Measurements from ENCODE around the gene DESI2. TPM values are rescaled to one million over a fixed set of nuclear protein-coding genes. Genes with fewer than 3 reads are reported as not detected.
A peak's percentile ranks its signal among the peaks of the same experiment; 100 is the strongest.
"Not testable (repeated sequence)": the region's sequence is repeated elsewhere in the genome, so short reads cannot be mapped to it uniquely, and the experiment has no call there.

DESI2 gene
- total RNA-seq, 1 experiment from 2014 or later: 133 TPM

DNA sequence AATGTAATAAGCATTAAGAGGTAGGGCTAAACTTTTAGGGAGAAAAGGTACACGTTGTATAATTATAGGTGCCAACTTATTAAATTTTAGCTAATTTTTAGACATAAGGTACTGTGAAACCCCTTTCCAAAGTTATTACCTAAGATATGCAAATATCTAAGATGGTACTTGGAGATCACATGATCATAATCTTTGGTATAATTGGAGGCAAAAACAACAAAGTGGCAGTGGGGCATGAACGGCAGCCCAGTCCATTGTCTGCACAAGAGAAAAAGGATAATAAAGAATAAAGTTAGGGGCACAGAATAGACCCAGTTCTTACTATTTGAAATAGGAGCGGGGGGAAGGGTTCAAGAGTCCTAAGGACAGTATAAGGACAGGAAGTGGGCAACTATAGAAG is 51.2 kb downstream of the DESI2 start:
- no peak for DNase-seq (ENCODE audit: low spot score)

DNA sequence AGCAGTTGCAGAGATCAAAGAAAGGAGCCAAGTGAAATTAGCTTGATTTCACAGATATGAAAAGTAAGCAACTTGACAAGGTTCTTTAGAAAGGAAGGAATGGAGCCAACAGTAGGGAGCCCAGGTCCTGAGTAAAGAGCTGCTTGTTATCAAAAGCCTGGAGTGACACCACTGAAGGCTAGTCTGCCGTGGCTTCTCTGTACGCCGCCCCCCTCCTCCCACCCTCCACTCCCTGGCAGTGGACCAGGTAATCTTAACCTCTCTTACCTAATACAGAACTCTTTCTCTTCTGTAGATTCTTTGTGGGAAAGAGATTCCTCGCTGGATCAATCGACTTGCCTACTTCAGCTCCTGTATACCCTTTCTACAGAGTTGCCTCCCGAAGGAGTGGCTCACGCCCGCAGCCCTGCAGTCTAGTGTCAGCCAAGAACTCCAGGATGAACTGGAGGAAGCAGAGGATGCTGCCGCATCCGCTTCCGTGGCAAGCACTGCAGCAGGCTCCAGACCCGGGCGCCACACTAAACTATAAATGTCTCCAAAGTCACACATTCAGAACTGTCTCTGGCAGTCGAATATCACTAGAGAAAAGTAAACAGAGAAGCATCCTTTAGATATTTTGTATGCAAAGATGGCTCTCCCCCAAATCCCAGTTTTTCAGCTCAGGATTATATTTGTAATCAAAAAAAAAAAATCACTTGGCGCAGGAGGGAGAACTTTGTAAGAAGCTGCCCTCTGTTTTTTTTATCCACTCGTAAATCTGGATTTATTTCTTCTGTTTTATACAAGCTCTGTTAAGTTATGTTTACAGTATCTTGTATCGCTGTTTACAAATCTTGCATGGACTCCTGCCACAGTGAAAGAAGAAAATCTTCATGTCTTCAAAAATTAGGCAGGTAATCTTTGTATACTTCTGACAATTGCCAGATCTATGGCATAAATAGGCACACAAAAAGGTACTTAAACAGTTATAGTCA is 52.6 kb downstream of the DESI2 start:
- no peak for DNase-seq (ENCODE audit: low spot score)

DNA sequence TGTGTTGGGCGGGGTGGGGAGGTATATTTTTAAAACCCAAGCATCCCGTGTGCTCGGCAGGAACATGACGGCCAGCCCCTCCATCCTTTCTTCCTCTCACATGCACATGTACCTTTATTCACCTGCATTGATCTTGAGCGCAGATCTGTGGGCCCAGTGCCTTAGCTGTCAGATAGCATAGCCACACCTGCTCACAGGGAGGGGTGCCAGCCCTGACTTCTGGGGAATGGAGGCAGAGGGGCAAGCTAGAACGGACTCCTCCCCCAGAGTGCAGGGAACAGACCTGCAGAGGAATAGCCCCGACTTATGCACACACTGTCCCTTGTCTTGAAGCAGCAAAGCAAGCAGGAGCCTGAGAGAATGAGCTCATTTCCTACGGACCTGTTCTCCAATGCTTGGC is 56.1 kb downstream of the DESI2 start:
- DNase-seq (ENCODE audit: low spot score): no peak

DNA sequence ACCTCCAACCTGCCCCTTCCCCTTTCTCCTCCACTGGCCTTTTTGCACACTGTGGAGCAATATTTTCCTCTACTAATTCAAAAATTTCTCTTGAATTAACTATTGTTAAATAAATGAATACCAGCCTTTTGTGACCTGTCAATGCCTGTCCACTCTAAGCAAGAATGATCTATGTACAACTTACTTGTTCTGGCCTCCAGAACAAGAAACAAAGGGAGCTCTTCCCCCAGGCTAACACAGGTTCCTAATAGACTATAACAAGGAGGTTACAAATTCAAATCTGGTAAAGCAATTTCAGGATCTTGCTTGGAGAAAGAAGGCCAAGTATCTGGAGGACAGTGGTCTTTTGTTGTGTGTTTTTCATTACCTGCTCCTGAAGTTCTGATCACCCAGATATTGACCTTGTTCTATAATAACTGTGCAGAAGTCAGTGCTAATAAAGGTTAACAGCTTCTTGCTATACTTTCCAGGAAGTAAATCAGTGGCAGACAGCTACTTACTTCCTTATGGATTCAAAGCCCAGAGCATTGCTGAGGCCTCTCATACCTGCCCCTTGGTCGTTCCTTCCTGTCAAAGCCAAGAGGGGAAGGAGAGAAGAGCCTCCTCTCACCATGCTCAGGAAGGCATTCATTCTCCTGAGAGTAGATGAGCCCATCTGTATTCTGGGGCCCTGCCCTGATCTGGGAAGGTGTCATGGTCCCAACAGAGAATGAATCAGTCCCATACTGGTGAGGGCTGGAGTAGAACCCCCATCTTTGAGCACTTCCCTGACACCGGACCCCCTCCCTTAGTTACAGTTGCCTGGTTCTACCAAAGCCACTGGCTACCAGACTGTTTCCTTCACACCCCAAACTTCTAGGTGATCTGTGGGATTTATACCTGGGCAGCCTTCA is 56.8 kb downstream of the DESI2 start:
- no peak for DNase-seq (ENCODE audit: low spot score)

DNA sequence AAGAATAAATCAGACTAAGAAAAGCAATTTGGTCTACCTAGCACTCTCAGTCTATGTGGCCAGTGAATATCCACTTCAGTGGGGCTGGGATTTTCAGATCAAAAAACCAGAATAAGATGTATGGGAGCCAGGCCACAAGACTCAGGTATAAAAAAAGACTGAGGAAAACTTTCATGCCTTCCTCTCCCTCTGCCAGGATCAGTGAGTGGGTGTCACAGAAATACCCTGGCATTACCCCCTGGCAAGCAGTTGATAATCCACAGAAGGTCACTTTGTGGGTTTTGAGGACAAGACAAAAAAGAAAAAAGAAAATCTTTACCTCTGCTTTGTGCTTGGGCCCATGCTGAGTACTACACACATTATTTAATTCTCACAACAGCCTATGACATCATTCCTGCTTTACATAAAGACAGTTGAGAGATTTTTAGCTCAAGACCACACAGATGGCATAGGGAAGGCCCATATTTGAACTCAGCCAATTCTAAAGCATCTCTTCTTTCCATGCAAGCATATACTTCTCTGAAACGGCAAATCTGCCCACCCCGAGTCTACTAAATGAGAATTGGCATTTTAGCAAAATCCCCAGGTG is 57.6 kb downstream of the DESI2 start:
- DNase-seq (ENCODE audit: low spot score): no peak

DNA sequence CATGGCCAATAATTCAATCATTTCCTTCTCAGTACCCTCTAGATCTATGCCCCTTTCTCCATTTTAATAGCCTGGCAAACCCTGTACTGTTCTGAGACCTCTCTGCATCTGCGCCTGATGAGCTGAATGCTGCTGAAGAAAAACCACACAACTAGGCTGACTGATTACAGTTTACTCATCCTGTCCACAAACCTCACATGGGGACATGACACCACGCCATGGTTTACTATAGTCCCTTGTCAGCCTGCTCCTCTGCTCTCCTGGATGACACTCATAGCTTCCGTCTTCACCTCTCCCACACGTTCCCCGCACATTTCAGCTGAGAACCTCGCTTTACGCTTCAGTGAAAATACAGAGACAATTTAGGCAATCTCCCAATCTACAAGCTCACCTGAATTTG is 59.7 kb downstream of the DESI2 start:
- DNase-seq (ENCODE audit: low spot score): no peak

DNA sequence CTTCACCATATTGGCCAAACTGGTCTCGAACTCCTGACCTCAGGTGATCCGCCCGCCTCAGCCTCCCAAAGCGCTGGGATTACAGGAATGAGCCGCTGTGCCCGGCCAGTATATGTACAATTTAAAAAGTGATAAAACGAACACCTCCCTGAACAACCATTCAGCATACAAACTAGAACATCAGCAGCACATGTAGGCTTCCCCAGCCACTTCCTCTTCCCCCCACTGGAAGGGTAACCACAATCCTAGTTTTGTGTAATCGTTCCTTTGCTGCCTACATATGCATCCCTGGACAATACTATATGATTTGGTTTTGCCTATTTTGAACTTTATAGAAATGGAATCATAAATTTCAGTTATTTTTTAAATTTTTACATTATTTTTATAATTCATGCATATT is 60.4 kb downstream of the DESI2 start:
- no peak for DNase-seq (ENCODE audit: low spot score)

DNA sequence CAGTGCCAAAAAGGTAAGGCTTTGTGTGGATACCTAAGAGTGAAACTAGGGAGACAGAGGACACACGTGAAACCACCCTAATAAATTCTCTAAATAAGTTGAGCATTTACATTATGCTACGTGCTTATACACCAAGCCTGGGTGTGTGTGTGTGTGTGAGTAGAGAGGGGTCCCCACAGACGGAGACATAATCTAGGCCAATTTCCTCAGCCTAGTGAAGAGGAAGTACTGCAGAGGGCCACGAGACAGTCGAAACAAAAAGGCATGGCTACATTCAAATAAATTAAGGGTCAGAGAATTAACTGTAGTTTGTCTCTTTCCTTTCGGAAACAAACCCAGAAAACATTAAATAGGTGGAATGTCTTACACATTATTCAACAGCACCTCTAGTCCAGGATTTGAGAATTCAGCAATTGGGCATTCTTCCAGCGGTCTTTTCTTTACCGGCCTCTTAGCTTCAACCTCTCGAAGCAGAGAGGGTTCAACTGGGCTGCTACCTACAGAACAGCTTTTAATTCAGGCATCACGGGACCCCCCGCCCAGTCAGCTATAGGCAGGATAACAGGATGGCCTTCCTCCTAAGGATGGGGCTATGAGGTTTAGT is 75.0 kb downstream of the DESI2 start:
- DNase-seq (ENCODE audit: low spot score): no peak

DNA sequence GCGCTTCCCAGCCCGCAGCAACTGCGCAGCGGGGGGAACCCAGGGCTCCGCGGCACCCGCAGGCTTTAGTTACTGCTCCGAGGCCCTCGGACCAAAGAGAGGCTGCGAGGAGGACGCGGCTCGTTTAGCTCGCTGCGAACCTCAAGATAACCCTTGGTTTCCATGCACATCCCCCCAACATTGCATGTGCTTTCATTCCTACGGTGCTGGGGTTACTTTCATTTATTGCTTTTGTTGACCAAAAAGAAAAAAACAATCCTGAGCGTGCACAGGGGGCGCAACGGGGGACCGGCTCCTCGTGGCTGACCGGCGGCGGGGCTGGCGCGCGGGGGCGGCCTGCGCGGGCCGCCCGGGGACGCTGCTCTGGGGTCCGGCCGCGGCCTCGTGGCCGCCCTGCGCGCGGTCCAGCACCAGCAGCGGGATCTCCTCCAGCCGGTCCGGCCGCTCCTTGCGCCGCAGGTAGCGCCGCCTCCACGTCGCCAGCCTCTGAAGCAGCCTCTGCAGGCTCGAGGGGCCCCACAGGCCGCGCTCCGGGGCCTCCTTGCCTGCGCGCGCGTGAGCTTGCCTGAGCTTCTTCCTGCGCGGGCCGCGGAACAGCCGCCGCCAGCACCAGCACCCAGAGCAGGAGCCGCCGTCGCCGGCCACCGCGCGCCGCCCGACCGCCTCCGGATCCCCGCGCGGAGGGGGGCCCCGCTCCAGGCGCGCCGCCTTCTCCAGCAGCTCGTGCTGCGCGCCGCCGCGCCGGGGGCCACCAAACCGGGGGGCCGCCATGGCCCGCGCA is 77.4 kb downstream of the DESI2 start:
- DNase-seq (ENCODE audit: low spot score): no peak

DNA sequence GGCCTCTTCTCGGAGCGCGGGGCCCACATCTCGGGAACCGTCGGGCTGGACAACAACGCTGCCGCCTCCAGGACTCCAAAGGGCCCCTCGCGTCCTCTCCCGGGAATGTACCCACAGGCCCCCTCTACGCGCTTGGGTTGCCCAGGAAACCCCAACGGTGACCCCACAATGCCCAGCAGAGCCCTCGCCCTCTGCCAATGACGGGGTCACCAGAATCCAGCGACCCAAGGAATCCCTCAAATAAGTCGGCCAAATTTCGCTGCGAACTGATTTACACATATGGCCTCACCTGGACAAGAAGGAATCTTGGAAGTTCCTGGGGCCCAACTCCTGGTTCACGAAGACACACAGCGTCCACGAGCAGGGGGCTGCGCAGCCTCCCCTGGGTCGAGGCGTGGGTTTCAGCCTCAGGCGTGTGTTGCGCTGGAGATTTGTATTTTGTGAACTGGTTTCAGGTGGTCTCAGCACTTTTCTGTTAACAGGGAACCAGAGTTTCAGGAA is 78.1 kb downstream of the DESI2 start:
- no peak for DNase-seq (ENCODE audit: low spot score)

DNA sequence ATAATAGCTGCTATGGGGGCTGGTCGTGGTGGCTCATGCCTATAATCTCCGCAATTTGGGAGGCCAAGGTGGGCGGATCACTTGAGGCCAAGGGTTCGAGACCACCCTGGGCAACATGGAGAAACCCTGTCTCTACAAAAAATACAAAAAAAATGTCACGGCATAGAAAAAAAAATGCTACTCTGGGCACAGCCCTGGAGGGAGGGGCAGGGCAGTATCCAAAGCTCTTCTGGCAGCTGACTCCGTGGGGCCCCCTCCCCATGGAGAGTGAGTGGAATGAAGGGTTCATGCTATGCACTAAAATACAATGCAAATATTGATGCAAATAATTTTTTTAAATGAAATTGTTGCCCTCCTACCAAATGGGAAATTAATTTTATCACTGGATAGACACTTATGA is 78.7 kb downstream of the DESI2 start:
- DNase-seq (ENCODE audit: low spot score): no peak

DNA sequence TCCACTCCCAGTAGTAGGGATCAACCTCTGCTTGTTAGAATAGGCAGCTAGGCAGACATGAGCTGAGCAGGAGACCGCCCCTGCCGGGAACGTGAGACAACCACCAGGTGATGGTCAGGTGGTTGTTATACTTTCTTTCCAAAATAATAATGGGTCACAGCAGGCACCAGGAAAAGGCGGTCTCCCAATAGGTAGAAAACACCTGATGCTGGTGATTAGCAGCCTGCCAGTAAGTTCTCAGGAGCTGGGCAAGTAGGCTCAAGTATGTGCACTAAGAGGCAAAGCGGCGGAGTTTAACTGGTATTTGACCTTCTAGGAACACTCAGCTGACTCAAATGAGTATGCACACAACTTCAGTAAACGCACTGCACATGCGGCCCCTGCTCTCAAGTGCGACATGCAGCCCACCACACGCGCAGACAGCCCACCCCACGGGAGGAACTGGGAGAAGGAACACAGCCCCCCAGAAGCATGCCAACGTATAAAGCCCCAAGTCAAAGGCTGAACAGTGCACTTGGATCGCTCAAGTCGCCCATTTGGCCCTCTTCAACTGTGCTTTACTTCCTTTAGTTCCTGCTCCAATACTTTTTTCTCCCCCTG is 80.0 kb downstream of the DESI2 start:
- no peak for DNase-seq (ENCODE audit: low spot score)

DNA sequence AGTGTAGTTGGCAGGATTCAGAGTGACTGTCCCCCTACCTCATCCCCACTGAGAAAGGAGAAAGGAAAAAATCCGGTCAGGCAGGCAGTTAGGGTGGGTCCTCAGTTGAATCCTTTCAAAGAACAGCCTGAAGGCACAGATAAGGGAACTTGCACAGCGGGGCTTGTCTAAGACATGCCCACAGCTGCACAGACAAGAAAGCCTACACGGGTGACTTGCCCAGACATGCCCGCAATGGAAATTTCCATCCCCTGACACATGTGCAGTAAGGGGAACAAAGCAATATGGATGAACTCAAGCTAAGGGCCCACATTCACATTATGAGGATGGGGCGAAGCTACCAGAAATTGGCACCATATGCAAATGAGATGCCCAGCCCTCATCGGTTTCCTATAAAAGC is 82.5 kb downstream of the DESI2 start:
- DNase-seq (ENCODE audit: low spot score): peak; percentile 36

DNA sequence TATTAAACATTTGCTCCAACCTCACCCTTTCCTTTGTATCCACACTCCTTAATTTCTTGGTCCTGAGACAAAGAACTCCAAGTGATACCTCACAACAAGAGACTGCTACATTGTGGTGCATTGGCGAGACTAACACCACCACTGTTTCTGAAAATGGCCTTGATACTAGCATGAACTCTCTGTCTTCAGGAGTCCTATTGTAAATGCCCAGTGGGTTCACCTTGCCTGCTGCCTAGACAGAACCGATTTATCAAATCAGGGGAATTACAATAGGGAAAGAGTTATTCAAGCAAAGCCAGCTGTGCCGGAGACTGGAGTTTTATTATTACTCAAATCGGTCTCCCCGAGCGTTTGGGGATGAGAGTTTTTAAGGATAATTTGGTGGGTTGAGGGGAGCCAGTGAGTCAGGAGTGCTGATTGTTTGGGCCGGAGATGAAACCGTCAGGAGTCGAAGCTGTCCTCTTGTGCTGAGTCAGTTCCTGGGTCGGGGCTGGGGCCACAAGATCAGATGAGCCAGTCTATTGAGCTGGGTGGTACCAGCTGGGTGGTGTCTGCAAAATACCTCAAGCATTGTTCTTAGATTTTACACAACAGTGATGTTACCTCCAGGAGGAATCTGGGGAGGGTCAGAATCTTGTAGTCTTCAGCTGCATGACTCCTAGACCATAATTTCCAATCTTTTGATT is 83.1 kb downstream of the DESI2 start:
- DNase-seq (ENCODE audit: low spot score): peak; percentile 87

DNA sequence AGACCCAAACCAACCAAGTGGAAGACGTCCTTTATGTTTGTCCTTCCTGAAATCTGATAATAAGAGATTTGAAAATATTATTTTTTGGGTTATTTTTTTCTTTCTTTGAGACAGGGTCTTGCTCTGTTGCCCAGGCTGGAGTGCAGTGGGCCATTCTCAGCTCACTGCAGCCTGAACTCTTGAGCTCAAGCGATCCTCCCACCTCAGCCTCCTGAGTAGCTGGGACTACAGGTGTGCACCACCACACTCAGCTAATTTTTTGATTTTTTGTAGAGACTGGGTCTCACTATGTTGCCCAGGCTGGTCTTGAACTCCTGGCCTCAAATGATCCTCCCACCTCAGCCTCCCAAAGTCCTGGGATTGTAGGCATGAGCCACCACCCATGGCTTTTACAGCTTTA is 86.2 kb downstream of the DESI2 start:
- DNase-seq (ENCODE audit: low spot score): not testable (repeated sequence)

DNA sequence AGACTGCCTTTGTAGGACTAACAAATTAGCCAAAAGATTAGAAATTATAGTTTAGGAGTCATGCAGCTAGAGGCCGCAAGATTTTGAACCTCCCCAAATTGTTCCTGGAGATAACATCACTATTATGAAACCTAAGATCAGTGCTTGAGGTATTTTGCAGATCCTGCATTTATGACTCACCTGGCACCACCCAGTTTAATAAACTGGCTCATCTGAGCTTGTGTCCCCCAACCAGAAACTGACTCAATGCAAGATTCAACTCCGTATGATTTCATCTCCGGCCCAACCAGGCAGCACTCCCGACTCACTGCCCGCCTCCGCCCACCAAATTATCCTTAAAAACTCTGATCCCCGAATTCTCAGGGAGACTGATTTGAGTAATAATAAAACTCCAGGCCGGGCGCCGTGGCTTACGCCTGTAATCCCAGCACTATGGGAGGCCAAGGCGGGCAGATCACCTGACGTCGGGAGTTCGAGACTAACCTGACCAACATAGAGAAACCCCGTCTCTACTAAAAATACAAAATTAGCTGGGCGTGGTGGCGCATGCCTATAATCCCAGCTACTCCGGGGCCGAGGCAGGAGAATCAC is 87.2 kb downstream of the DESI2 start:
- DNase-seq (ENCODE audit: low spot score): peak; percentile 98

DNA sequence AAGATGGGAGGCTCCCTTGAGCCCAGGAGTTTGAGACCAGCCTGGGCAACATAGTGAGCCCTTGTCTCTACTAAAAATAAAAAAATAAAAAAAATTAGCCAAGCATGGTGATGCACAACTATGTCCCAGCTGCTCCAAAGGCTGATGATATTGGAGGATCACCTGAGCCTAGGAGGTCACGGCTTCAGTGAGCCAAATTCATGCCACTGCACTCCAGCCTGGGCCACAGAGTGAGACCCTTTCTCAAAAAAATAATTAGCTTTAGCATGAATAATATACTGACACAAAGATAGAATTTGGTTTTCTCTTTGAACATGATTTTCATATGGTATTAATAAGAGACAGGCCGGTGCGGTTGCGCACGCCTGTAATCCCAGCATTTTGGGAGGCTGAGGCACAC is 88.8 kb downstream of the DESI2 start:
- no peak for DNase-seq (ENCODE audit: low spot score)

DNA sequence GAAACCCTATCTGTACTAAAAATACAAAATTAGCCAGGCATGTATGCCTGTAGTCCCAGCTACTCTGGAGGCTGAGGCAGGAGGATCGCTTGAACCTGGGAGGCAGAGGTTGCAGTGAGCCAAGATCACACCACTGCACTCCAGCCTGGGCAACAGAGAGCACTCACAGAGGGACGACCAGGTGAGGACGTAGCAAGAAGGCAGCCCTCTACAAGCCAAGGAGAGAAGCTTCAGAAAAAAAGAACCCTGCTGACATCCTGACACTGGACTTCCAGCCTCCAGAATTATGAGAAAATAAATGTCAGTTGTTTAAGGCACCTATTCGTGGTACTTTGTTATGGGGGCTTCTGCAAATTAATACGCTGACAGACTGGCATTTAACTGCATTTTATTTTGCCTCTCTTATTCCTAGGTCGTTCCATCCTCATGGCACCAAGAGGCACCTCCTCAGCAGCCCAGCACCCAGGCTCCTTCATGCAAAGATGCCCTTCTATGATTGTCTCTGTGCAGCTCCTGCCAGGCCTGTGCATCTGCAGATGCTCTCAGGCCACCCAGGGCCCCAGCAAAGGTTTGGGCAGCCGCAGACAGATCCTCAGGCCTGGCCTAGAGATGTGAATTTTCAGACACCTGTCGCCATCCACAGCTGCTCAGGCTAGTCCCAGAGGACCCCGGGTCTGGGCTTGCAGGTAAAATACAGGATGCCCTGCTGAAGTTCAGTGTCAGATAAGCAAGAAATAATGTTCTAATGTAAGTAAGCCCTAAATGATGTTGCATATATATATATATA is 96.5 kb downstream of the DESI2 start:
- no peak for DNase-seq (ENCODE audit: low spot score)

All from A172 (cell line).